H1 (cell line): ENCODE measurements around the gene MFN1. TPM values are rescaled to one million over a fixed set of nuclear protein-coding genes. Genes with fewer than 3 reads are reported as not detected.

Experiments
- CTCF ChIA-PET: fragments of 300-600 bp; sonication (Branson Sonifier 250); formaldehyde crosslinking; loops from one replicate; lab custom pipeline; 2021; ENCODE audit not compliant: partially characterized antibody; lab: Charles Lee
- POLR2A ChIA-PET: fragments of 300-600 bp; sonication (Branson Sonifier 250); formaldehyde crosslinking; loops from one replicate; lab custom pipeline; 2021; ENCODE audit warnings: inconsistent platforms; ENCODE audit not compliant: partially characterized antibody; lab: Charles Lee
- DNase-seq, 2 experiments: peaks; one replicate each; pipeline versions ENCODE4 v3.0.0 to v3.0.0-alpha.2; 2010 to 2022; ENCODE audit warnings: low spot score in 2 of 2, low read depth in 1 of 2, mixed read lengths in 1 of 2
- FAIRE-seq: peaks from 2 replicates; lab custom pipeline; 2011; peaks lifted over from hg19 to GRCh38; lab: Jason Lieb, UNC
- H2AFZ ChIP-seq: 2 replicates; pipeline ENCODE4 v1.8.1; 2012; ENCODE audit warnings: low read length, inconsistent platforms
- H2AK5ac ChIP-seq: 2 replicates; pipeline ENCODE4 v1.6.1; 2013; ENCODE audit warnings: low read depth, low read length
- H2BK120ac ChIP-seq: replicated peaks from 2 replicates; pipeline ENCODE3; 2013; ENCODE audit warnings: low read depth, low read length, inconsistent platforms
- H2BK12ac ChIP-seq: 2 replicates; pipeline ENCODE4 v1.6.1; 2013; ENCODE audit warnings: low read depth, low read length
- H2BK15ac ChIP-seq: 2 replicates; pipeline ENCODE4 v1.6.1; 2013; ENCODE audit warnings: low read length
- H2BK20ac ChIP-seq: 2 replicates; pipeline ENCODE4 v1.6.1; 2013; ENCODE audit warnings: low read length
- H2BK5ac ChIP-seq: 2 replicates; pipeline ENCODE4 v1.6.1; 2013; ENCODE audit warnings: low read depth, low read length
- H3K14ac ChIP-seq: 2 replicates; pipeline ENCODE4 v1.6.1; 2013; ENCODE audit warnings: inconsistent platforms; ENCODE audit not compliant: insufficient read length
- H3K18ac ChIP-seq: 2 replicates; pipeline ENCODE4 v1.6.1; 2013; ENCODE audit warnings: low read length; ENCODE audit errors: extremely low read depth
- H3K23ac ChIP-seq: 2 replicates; pipeline ENCODE4 v1.6.1; 2013; ENCODE audit warnings: inconsistent platforms; ENCODE audit not compliant: insufficient read length
- H3K23me2 ChIP-seq: 2 replicates; pipeline ENCODE4 v1.6.1; 2013; ENCODE audit warnings: low read depth, low read length
- H3K27ac ChIP-seq: 2 replicates; pipeline ENCODE4 v1.6.1; 2011; ENCODE audit warnings: low read depth, low read length, inconsistent platforms
- H3K27me3 ChIP-seq, 4 experiments: replicated peaks in 1 of 4; 1 replicate in 1 of 4; 2 replicates in 3 of 4; pipeline versions ENCODE4 v1.6.1 to v1.8.1; 2011 to 2013; ENCODE audit warnings: low read length in 3 of 4, mild to moderate bottlenecking in 3 of 4, inconsistent platforms in 2 of 4, mixed read lengths in 2 of 4, moderate library complexity in 1 of 4; ENCODE audit not compliant: control insufficient read depth in 3 of 4, insufficient read depth in 3 of 4; ENCODE audit errors: extremely low read depth in 1 of 4
- H3K36me3 ChIP-seq, 4 experiments: 2 replicates each; pipeline versions ENCODE4 v1.6.1 to v1.8.1; 2011 to 2013; ENCODE audit warnings: mild to moderate bottlenecking in 4 of 4, low read length in 3 of 4, moderate library complexity in 2 of 4, control low read depth in 1 of 4, inconsistent platforms in 1 of 4; ENCODE audit not compliant: insufficient read depth in 4 of 4, control insufficient read depth in 2 of 4
- H3K4ac ChIP-seq: replicated peaks from 2 replicates; pipeline ENCODE3; 2013; ENCODE audit warnings: low read length, low read depth, mixed read lengths, inconsistent platforms; ENCODE audit not compliant: insufficient read length
- H3K4me1 ChIP-seq, 4 experiments: replicated peaks in 1 of 4; 1 replicate in 1 of 4; 2 replicates in 3 of 4; pipeline versions ENCODE4 v1.6.1 to v1.8.1; 2011 to 2013; ENCODE audit warnings: low read length in 3 of 4, inconsistent platforms in 2 of 4, mixed read lengths in 1 of 4; ENCODE audit not compliant: insufficient read depth in 4 of 4, control insufficient read depth in 3 of 4
- H3K4me2 ChIP-seq, 2 experiments: 2 replicates each; pipeline versions ENCODE4 v1.6.1 to v1.8.1; 2011 to 2013; ENCODE audit warnings: low read depth in 2 of 2, low read length in 2 of 2, control low read depth in 1 of 2, inconsistent platforms in 1 of 2, mild to moderate bottlenecking in 1 of 2; ENCODE audit not compliant: insufficient read depth in 1 of 2
- H3K4me3 ChIP-seq, 4 experiments: fragments of 200-600, 300-600 bp in 1 of 4; sonication (generic), shearing (Covaris generic), sonication (Bioruptor Twin) in 1 of 4; 2 replicates each; pipeline versions ENCODE4 v1.5.1 to v1.8.1; 2011 to 2016; ENCODE audit warnings: low read length in 4 of 4, low read depth in 3 of 4, control low read depth in 2 of 4, inconsistent platforms in 2 of 4, mild to moderate bottlenecking in 2 of 4, mixed read lengths in 1 of 4, moderate library complexity in 1 of 4; ENCODE audit not compliant: insufficient read depth in 2 of 4; ENCODE audit errors: extremely low read depth in 1 of 4
- H3K56ac ChIP-seq: replicated peaks from 2 replicates; pipeline ENCODE3; 2013; ENCODE audit warnings: low read depth, mild to moderate bottlenecking, mixed read lengths, low read length, inconsistent platforms; ENCODE audit not compliant: insufficient read length
- H3K79me1 ChIP-seq: 2 replicates; pipeline ENCODE4 v1.6.1; 2013; ENCODE audit warnings: low read depth, low read length, control low read depth
- H3K79me2 ChIP-seq, 2 experiments: 2 replicates each; pipeline versions ENCODE4 v1.6.1 to v1.8.1; 2012 to 2013; ENCODE audit warnings: low read length in 2 of 2, mild to moderate bottlenecking in 2 of 2, inconsistent platforms in 1 of 2; ENCODE audit not compliant: insufficient read depth in 2 of 2, control insufficient read depth in 1 of 2
- H3K9ac ChIP-seq, 4 experiments: replicated peaks in 1 of 4; 1 replicate in 1 of 4; 2 replicates in 3 of 4; pipeline versions ENCODE4 v1.6.1 to v1.8.1; 2011 to 2013; ENCODE audit warnings: low read depth in 3 of 4, low read length in 3 of 4, control low read depth in 2 of 4, mild to moderate bottlenecking in 2 of 4, moderate library complexity in 2 of 4, inconsistent platforms in 1 of 4; ENCODE audit errors: extremely low read depth in 1 of 4
- H3K9me3 ChIP-seq, 2 experiments: 2 replicates each; pipeline versions ENCODE4 v1.6.1 to v1.8.1; 2012 to 2013; ENCODE audit warnings: mild to moderate bottlenecking in 2 of 2, moderate library complexity in 2 of 2, control low read depth in 1 of 2, inconsistent platforms in 1 of 2, low read depth in 1 of 2, low read length in 1 of 2, mixed read lengths in 1 of 2; ENCODE audit not compliant: insufficient read depth in 2 of 2
- H4K20me1 ChIP-seq, 2 experiments: replicated peaks in 1 of 2; 2 replicates each; pipeline versions ENCODE3 to v1.8.1; 2011 to 2013; ENCODE audit warnings: inconsistent platforms in 2 of 2, low read length in 2 of 2, mild to moderate bottlenecking in 1 of 2; ENCODE audit not compliant: insufficient read depth in 2 of 2, control insufficient read depth in 1 of 2
- H4K5ac ChIP-seq: 2 replicates; pipeline ENCODE4 v1.6.1; 2013; ENCODE audit warnings: low read length, low read depth, mixed read lengths, inconsistent platforms; ENCODE audit not compliant: insufficient read length
- H4K8ac ChIP-seq: 2 replicates; pipeline ENCODE4 v1.8.0; 2013; ENCODE audit warnings: mild to moderate bottlenecking, moderate library complexity, low read length, inconsistent platforms; ENCODE audit not compliant: insufficient read depth; ENCODE audit errors: extremely low read depth
- H4K91ac ChIP-seq: replicated peaks from 2 replicates; pipeline ENCODE3; 2013; ENCODE audit warnings: low read length, mixed read lengths, inconsistent platforms; ENCODE audit not compliant: insufficient read length
- CREB1 ChIP-seq: IDR thresholded peaks from 2 replicates; pipeline ENCODE4 v1.6.1; 2012; ENCODE audit warnings: inconsistent platforms
- EP300 ChIP-seq, 2 experiments: IDR thresholded peaks; 1 replicate in 1 of 2; 2 replicates in 1 of 2; pipeline ENCODE4 v1.6.1; 2011 to 2012; ENCODE audit warnings: low read depth in 2 of 2, low read length in 2 of 2, mild to moderate bottlenecking in 2 of 2, borderline replicate concordance in 1 of 2, inconsistent platforms in 1 of 2, moderate library complexity in 1 of 2
- EZH2 ChIP-seq: fragments of 200-600 bp; sonication (generic); IDR thresholded peaks from 2 replicates; pipeline ENCODE4 v1.7.1; 2012; ENCODE audit warnings: low read depth, mild to moderate bottlenecking, moderate library complexity, low read length, inconsistent platforms; ENCODE audit not compliant: severe bottlenecking
- FOSL1 ChIP-seq: IDR thresholded peaks from 2 replicates; pipeline ENCODE4 v1.6.1; 2011; ENCODE audit warnings: mild to moderate bottlenecking, low read depth, low read length, moderate library complexity; ENCODE audit not compliant: insufficient read depth
- GTF2F1 ChIP-seq: IDR thresholded peaks from 2 replicates; pipeline ENCODE4 v1.6.1; 2012; ENCODE audit warnings: low read depth, low read length, improper control_type of control experiment, borderline replicate concordance
- MAFK ChIP-seq: IDR thresholded peaks from 2 replicates; pipeline ENCODE4 v1.6.1; 2012; ENCODE audit warnings: low read depth, mild to moderate bottlenecking, improper control_type of control experiment, low read length
- POU5F1 ChIP-seq: IDR thresholded peaks from 2 replicates; pipeline ENCODE4 v1.6.1; 2011; ENCODE audit warnings: low read depth, mild to moderate bottlenecking, low read length, moderate library complexity
- RAD21 ChIP-seq, 2 experiments: IDR thresholded peaks in 1 of 2; conservative IDR thresholded peaks in 1 of 2; 2 replicates each; pipeline ENCODE4 v1.6.1; 2011; ENCODE audit warnings: low read depth in 2 of 2, low read length in 2 of 2, improper control_type of control experiment in 1 of 2, inconsistent platforms in 1 of 2, mild to moderate bottlenecking in 1 of 2, moderate library complexity in 1 of 2
- SIRT6 ChIP-seq: IDR thresholded peaks from one replicate; pipeline ENCODE4 v1.7.1; 2012; ENCODE audit warnings: low read length, inconsistent platforms
- SP1 ChIP-seq: IDR thresholded peaks from 2 replicates; pipeline ENCODE4 v1.6.1; 2011; ENCODE audit warnings: low read depth, low read length
- TCF12 ChIP-seq: IDR thresholded peaks from 2 replicates; pipeline ENCODE4 v1.6.1; 2011; ENCODE audit warnings: low read depth, mild to moderate bottlenecking, low read length
- WGBS, 2 experiments: shearing (Covaris generic) in 1 of 2; methylation state at CpG; one replicate each; pipeline versions ENCODE4 v1.1.6 to v1.1.7; 2013 to 2015; ENCODE audit warnings: low lambda C conversion rate in 2 of 2, mixed read lengths in 2 of 2, inconsistent platforms in 1 of 2, low coverage in 1 of 2, missing lambda C conversion rate in 1 of 2; ENCODE audit not compliant: insufficient replicate concordance in 2 of 2, insufficient coverage in 1 of 2, insufficient read length in 1 of 2; ENCODE audit errors: extremely low coverage in 1 of 2, missing lambda C conversion rate in 1 of 2; 5-methylcytosine and 5-hydroxymethylcytosine counted together
- polyA plus RNA-seq, 7 experiments: library from polyadenylated mRNA; depleted of rRNA in 3 of 7; stranded (reverse) in 5 of 7; unstranded in 2 of 7; fragments of >200 nt in 5 of 7; fragments of 200-250 nt in 2 of 7; gene quantifications; 1 replicate in 5 of 7; 2 replicates in 1 of 7; 4 replicates in 1 of 7; pipeline versions ENCODE4 v1.2.1 to v1.2.3, GENCODE V29; 2011 to 2013; ENCODE audit warnings: missing spikeins in 2 of 7, mixed read lengths in 2 of 7
- total RNA-seq: library from RNA; stranded (reverse); fragmentation: NEBNext Ultra II Directional; extraction: Animal tissue kit (Norgen Biotek cat#: 25700); gene quantifications from 2 replicates; pipeline ENCODE4 v1.2.1, GENCODE V29; 2021
- TF ChIP-seq, protein P1 (sequence below): IDR thresholded peaks from 2 replicates; pipeline ENCODE4 v1.6.1; 2011; ENCODE audit warnings: low read length, improper control_type of control experiment

MFN1 gene
- total and polyA plus RNA-seq, 2 of the 8 experiments (the other 6 are each of a cell fraction or from before 2014, with no cell fraction given) = 9.1 to 35.6 TPM

DNA sequence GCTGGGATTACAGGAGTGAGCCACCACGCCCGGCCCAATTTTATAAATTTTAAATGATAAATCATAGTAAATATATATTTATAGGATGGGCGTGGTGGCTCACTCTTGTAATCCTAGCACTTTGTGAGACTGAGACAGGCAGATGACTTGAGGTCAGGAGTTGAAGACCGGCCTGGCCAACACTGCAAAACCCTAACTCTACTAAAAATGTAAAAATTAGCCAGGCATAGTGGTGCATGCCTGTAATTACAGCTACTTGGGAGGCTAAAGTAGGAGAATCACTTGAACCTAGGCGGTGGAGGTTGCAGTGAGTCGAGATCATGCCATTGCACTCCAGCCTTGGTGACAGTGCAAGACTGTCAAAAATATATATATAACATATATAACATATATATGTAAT lies 26.4 kb downstream of the MFN1 start:
- no peak overlapping the region for H4K91ac ChIP-seq
- no peaks in the 10 kb centered on the region for H3K9me3 ChIP-seq
- WGBS, 2 experiments = 89% methylated on average over 6 of the region's 6 CpGs; no CpG with 5 or more reads in 1 of the 2 experiments
- H2BK15ac ChIP-seq = no peak overlapping the region
- no peak overlapping the region for H4K8ac ChIP-seq
- no peaks in the 10 kb centered on the region for H4K20me1 ChIP-seq
- no peak overlapping the region for H3K9ac ChIP-seq
- H3K18ac ChIP-seq = no peak overlapping the region
- no peak overlapping the region for H2BK12ac ChIP-seq
- no peak overlapping the region for H2BK120ac ChIP-seq
- ChIA-PET POLR2A (no interaction called here), CTCF (interaction anchor here (1.0 to 3.1 kb wide), 5 partner anchors 12 to 98 kb away, joined by 3 to 20 read pairs (median 5); no protein-coding TSS in a partner anchor)
- H3K23me2 ChIP-seq = no peaks in the 10 kb centered on the region
- no peak overlapping the region for H3K23ac ChIP-seq
- peaks cover 4 to 26% (median 10%) of the 10 kb centered on the region in 4 experiments; a peak in 7 of 8 replicates for H3K36me3 ChIP-seq
- H3K79me1 ChIP-seq = no peaks in the 10 kb centered on the region
- no peak overlapping the region for H3K4me2 ChIP-seq
- no peak overlapping the region for H3K27ac ChIP-seq
- no peak for DNase-seq
- no peak overlapping the region for H3K56ac ChIP-seq
- no peaks in the 10 kb centered on the region for H3K79me2 ChIP-seq
- TF ChIP-seq TCF12 (no peak), SIRT6 (no peak), RAD21 (IDR thresholded peaks at IDR 0.05 in 1 of 2, conservative IDR thresholded peaks at IDR 0.05 in 1 of 2; ENCODE audit: low read depth in 2 of 2, low read length in 2 of 2) (no peak), EZH2 (no peak), SP1 (no peak), FOSL1 (no peak), POU5F1 (no peak), GTF2F1 (no peak), MAFK (no peak), CREB1 (no peak), EP300 (IDR thresholded peaks at IDR 0.05; ENCODE audit: borderline replicate concordance in 1 of 2, low read depth in 2 of 2, low read length in 2 of 2) (no peak)
- TF ChIP-seq, protein P1, sequence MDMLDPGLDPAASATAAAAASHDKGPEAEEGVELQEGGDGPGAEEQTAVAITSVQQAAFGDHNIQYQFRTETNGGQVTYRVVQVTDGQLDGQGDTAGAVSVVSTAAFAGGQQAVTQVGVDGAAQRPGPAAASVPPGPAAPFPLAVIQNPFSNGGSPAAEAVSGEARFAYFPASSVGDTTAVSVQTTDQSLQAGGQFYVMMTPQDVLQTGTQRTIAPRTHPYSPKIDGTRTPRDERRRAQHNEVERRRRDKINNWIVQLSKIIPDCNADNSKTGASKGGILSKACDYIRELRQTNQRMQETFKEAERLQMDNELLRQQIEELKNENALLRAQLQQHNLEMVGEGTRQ = no peak
- FAIRE-seq = no peak
- H2AK5ac ChIP-seq = no peak overlapping the region
- no peaks in the 10 kb centered on the region for H3K27me3 ChIP-seq
- no peak overlapping the region for H2BK20ac ChIP-seq
- no peak overlapping the region for H4K5ac ChIP-seq
- no peak overlapping the region for H2AFZ ChIP-seq
- H3K14ac ChIP-seq = no peak overlapping the region
- H2BK5ac ChIP-seq = no peak overlapping the region
- no peak overlapping the region for H3K4ac ChIP-seq
- H3K4me3 ChIP-seq = no peak overlapping the region
- no peaks in the 10 kb centered on the region for H3K4me1 ChIP-seq
